ENCODE data around the gene EPHB2.

EPHB2 gene

GRCh38 chr1:22722901-22723550, 12.4 kb downstream of the EPHB2 start:
- DNase-seq (ENCODE audit: low read depth in 2 of 2), result no peak

GRCh38 chr1:22727873-22728272, 17.2 kb downstream of the EPHB2 start:
- no peak for DNase-seq (ENCODE audit: low read depth in 2 of 2)

- no peak for DNase-seq (ENCODE audit: low read depth in 2 of 2)
These were observed 18.2 kb downstream of the EPHB2 start for GRCh38 chr1:22728751-22729399.

- no peak for DNase-seq (ENCODE audit: low read depth in 2 of 2)
These were observed 18.7 kb downstream of the EPHB2 start for GRCh38 chr1:22729400-22729773.

- no peak for DNase-seq (ENCODE audit: low read depth in 2 of 2)
These were observed 19.3 kb downstream of the EPHB2 start for GRCh38 chr1:22729912-22730311.

GRCh38 chr1:22731924-22732720, 21.5 kb downstream of the EPHB2 start:
- no peak for DNase-seq (ENCODE audit: low read depth in 2 of 2)

- DNase-seq (ENCODE audit: low read depth in 2 of 2), result no peak
These were observed 23.0 kb downstream of the EPHB2 start for GRCh38 chr1:22733643-22734042.

- no peak for DNase-seq (ENCODE audit: low read depth in 2 of 2)
These were observed 26.0 kb downstream of the EPHB2 start for GRCh38 chr1:22736501-22737080.

GRCh38 chr1:22737374-22738068, 26.9 kb downstream of the EPHB2 start:
- no peak for DNase-seq (ENCODE audit: low read depth in 2 of 2)

- no peak for DNase-seq (ENCODE audit: low read depth in 2 of 2)
These were observed 27.4 kb downstream of the EPHB2 start for GRCh38 chr1:22738069-22738435.

- no peak for DNase-seq (ENCODE audit: low read depth in 2 of 2)
These were observed 27.9 kb downstream of the EPHB2 start for GRCh38 chr1:22738522-22738921.

GRCh38 chr1:22739648-22740385, 29.2 kb downstream of the EPHB2 start:
- DNase-seq (ENCODE audit: low read depth in 2 of 2), result no peak

- DNase-seq (ENCODE audit: low read depth in 2 of 2), result no peak
These were observed 30.5 kb downstream of the EPHB2 start for GRCh38 chr1:22741118-22741517.

GRCh38 chr1:22745669-22746585, 35.3 kb downstream of the EPHB2 start:
- DNase-seq (ENCODE audit: low read depth in 2 of 2), result no peak

- no peak for DNase-seq (ENCODE audit: low read depth in 2 of 2)
These were observed 36.5 kb downstream of the EPHB2 start for GRCh38 chr1:22747021-22747734.

- DNase-seq (ENCODE audit: low read depth in 2 of 2), result no peak
These were observed 37.1 kb downstream of the EPHB2 start for GRCh38 chr1:22747735-22748073.

GRCh38 chr1:22749503-22749902, 38.9 kb downstream of the EPHB2 start:
- DNase-seq (ENCODE audit: low read depth in 2 of 2), result no peak

GRCh38 chr1:22749919-22750684, 39.5 kb downstream of the EPHB2 start:
- DNase-seq (ENCODE audit: low read depth in 2 of 2), result no peak

GRCh38 chr1:22750685-22751051, 40.0 kb downstream of the EPHB2 start:
- DNase-seq (ENCODE audit: low read depth in 2 of 2), result no peak
